ENCODE results near the gene MTCL1. TPM values are rescaled to one million over a fixed set of nuclear protein-coding genes. Genes with fewer than 3 reads are reported as not detected.

MTCL1 gene
- total and polyA plus RNA-seq, 9 of the 15 experiments (the other 6 are each of a cell fraction or from before 2014, with no cell fraction given): 0.21 to 7.4 (median 3.7) TPM

DNA sequence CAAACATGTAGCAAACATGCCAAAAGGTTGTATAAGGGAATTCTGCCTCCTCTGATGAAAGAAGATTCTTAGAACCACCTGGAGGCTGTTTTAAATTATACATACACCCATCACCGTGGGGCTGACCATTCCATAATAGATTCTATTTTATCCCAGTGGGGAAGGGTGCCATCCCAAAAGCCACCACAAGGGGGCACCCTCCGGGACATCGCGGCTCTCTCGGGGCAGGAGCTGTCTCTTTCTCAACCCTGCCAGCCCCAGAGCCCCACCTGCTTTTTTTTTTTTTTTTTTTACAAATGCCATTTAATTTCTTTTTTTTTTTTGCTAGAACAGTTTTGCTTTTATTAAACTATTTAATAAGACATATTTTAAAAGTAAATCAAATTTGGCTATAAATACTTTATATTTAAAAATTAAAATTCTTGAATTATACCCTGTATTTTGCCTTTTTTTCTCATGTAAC, 8.6 kb upstream of the MTCL1 start (continued):
- TF ChIP-seq, protein P1, sequence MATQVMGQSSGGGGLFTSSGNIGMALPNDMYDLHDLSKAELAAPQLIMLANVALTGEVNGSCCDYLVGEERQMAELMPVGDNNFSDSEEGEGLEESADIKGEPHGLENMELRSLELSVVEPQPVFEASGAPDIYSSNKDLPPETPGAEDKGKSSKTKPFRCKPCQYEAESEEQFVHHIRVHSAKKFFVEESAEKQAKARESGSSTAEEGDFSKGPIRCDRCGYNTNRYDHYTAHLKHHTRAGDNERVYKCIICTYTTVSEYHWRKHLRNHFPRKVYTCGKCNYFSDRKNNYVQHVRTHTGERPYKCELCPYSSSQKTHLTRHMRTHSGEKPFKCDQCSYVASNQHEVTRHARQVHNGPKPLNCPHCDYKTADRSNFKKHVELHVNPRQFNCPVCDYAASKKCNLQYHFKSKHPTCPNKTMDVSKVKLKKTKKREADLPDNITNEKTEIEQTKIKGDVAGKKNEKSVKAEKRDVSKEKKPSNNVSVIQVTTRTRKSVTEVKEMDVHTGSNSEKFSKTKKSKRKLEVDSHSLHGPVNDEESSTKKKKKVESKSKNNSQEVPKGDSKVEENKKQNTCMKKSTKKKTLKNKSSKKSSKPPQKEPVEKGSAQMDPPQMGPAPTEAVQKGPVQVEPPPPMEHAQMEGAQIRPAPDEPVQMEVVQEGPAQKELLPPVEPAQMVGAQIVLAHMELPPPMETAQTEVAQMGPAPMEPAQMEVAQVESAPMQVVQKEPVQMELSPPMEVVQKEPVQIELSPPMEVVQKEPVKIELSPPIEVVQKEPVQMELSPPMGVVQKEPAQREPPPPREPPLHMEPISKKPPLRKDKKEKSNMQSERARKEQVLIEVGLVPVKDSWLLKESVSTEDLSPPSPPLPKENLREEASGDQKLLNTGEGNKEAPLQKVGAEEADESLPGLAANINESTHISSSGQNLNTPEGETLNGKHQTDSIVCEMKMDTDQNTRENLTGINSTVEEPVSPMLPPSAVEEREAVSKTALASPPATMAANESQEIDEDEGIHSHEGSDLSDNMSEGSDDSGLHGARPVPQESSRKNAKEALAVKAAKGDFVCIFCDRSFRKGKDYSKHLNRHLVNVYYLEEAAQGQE (IDR thresholded peaks at IDR 0.05; ENCODE audit: borderline replicate concordance): peak; percentile 74
- TF ChIP-seq, protein P1 (CRISPR knock-in tag; IDR thresholded peaks at IDR 0.05; ENCODE audit: low read depth): no peak
- TF ChIP-seq RB1 (IDR thresholded peaks at IDR 0.05; ENCODE audit: low read depth) (peak; percentile 21; the same call in 1 of the 2 replicates), ZFPM2 (CRISPR knock-in tag; IDR thresholded peaks at IDR 0.05) (no peak), C11orf30 (IDR thresholded peaks at IDR 0.05; ENCODE audit: low read depth) (no peak)
- TF ChIP-seq, protein P2, sequence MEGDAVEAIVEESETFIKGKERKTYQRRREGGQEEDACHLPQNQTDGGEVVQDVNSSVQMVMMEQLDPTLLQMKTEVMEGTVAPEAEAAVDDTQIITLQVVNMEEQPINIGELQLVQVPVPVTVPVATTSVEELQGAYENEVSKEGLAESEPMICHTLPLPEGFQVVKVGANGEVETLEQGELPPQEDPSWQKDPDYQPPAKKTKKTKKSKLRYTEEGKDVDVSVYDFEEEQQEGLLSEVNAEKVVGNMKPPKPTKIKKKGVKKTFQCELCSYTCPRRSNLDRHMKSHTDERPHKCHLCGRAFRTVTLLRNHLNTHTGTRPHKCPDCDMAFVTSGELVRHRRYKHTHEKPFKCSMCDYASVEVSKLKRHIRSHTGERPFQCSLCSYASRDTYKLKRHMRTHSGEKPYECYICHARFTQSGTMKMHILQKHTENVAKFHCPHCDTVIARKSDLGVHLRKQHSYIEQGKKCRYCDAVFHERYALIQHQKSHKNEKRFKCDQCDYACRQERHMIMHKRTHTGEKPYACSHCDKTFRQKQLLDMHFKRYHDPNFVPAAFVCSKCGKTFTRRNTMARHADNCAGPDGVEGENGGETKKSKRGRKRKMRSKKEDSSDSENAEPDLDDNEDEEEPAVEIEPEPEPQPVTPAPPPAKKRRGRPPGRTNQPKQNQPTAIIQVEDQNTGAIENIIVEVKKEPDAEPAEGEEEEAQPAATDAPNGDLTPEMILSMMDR (IDR thresholded peaks at IDR 0.05 in 2 of 3, conservative IDR thresholded peaks at IDR 0.05 in 1 of 3; ENCODE audit: insufficient read depth in 2 of 3, low read depth in 1 of 3, low read length in 3 of 3): peak; percentile 88 to 94 (median 91)

All from K562 (cell line).